ENCODE measurements around the gene LETMD1. TPM values are rescaled to one million over a fixed set of nuclear protein-coding genes. Genes with fewer than 3 reads are reported as not detected.
A peak's percentile ranks its signal among the peaks of the same experiment; 100 is the strongest.
"Not testable (repeated sequence)": the region's sequence is repeated elsewhere in the genome, so short reads cannot be mapped to it uniquely, and the experiment has no call there.

The LETMD1 gene, protein sequence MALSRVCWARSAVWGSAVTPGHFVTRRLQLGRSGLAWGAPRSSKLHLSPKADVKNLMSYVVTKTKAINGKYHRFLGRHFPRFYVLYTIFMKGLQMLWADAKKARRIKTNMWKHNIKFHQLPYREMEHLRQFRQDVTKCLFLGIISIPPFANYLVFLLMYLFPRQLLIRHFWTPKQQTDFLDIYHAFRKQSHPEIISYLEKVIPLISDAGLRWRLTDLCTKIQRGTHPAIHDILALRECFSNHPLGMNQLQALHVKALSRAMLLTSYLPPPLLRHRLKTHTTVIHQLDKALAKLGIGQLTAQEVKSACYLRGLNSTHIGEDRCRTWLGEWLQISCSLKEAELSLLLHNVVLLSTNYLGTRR
- polyA plus RNA-seq (2012; ENCODE audit: insufficient read depth, insufficient read length) = 67.5 TPM

GRCh38 chr12:51047655-51048540 is at the start of gene LETMD1:
LETMD1 (plus strand) TSS chr12:51048327; CDS start chr12:51048357, 30 bp downstream.
- H3K4me3 ChIP-seq (ENCODE audit: low read length) = peak within 1 kb of the TSS; percentile 90
- peak; percentile 99 for DNase-seq (ENCODE audit: low read depth, low spot score)

DNA sequence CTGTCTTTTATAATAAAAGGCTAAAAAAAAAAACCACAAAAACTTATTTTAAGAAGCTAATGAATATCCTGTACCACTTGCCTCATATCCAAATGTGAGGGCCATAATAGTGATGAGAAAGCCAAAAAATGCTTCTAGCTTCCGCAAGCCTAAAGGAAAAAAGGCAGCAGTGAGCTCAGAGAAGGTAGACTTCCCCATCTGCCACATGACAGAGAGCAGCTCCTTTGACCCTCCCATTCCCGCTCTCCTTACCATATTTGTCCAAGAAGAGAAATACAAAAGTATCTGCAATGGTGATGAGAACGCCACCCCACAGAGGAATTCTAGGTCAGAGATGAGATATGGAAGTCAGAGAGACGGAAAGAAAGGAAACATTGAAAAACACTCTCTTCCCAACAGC is 49.0 kb upstream of the LETMD1 start:
- no peak for DNase-seq (ENCODE audit: low read depth, low spot score)
- H3K4me3 ChIP-seq (ENCODE audit: low read length) = no peak overlapping the region

GRCh38 chr12:51000245-51000644 is 47.9 kb upstream of the LETMD1 start:
- no peak for DNase-seq (ENCODE audit: low read depth, low spot score)
- H3K4me3 ChIP-seq (ENCODE audit: low read length) = no peak overlapping the region

DNA sequence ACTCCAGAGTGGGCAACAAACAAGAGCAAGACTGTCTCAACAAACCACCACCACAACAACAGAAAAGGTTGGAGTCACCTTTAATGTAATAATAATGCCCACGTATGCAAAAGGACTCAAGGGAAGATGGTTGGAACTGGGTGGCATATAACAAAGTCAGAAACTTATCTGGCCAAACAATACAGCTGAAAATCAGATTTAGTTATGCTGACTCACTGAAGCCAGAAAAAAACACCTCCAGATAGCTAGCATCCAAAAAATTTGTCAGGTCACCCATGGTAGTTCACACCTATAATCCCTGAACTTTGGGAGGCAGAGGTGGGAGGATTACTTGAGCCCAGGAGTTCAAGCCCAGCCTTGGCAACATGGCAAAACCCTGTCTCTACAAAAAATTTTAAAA is 46.3 kb upstream of the LETMD1 start:
- no peak for DNase-seq (ENCODE audit: low read depth, low spot score)
- no peak overlapping the region for H3K4me3 ChIP-seq (ENCODE audit: low read length)

DNA sequence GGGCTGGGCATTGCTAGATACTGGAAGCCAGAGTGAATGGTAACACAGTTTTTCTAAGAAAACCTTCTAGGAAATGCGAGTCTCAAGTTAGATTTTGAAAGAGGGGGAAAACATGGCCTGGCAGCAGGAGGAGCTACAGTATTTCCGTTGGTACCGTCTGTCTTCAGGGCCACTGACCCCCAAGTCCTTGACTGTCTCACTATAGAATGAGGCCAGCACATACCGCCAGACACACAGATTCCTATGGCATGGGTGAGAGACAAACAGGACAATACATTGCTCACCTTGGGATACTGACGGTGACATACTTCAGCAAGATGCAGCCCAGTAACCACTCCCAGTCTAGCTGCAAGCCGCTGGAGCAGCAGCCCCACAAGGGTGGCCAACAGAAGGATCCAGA is 43.6 kb upstream of the LETMD1 start:
- no peak for DNase-seq (ENCODE audit: low read depth, low spot score)
- H3K4me3 ChIP-seq (ENCODE audit: low read length) = no peak overlapping the region

DNA sequence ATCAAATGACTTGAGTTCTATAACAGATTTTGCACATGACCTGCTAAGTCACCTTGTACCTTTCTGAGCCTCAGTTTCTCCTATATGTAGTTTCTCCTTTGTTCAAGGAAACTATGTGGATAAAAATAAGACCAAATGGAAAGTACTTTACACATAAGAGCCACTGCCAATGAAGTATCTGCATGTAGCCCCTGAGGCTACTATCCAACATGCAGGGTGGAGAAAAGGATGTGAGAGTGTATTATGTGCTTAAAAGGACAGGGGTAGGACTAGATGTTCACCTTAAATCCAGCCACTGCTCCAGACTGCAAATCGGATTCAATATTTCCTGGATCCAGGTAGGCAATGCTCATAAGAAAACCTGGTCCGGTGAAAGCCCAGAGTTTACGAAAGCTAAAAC is 43.1 kb upstream of the LETMD1 start:
- no peak for DNase-seq (ENCODE audit: low read depth, low spot score)
- no peak overlapping the region for H3K4me3 ChIP-seq (ENCODE audit: low read length)

- no peak overlapping the region for H3K4me3 ChIP-seq (ENCODE audit: low read length)
- no peak for DNase-seq (ENCODE audit: low read depth, low spot score)
Measured at GRCh38 chr12:51005671-51006070, 42.5 kb upstream of the LETMD1 start.

- no peak for DNase-seq (ENCODE audit: low read depth, low spot score)
- peak overlapping the region; percentile 38 for H3K4me3 ChIP-seq (ENCODE audit: low read length)
Measured at GRCh38 chr12:51008329-51009055, 39.6 kb upstream of the LETMD1 start.

DNA sequence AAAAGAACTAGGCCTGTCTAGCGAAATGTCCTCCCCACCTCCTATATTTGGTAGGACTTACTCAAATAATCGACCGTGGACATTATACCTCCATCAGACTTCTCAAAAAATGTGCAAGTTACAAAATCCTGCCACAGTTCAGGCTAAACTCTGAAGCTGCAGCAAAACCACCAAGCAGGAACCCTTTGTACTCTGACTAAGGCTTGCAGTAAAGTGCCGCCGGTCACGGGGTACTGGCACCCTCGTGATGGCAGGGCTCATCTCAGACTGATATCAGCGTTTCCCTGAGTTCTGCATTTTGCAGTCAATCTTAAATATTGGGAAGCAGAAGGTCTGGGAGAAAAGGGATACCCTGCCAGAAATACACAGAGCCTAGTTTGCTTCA is 39.1 kb upstream of the LETMD1 start:
- peak; percentile 78 for DNase-seq (ENCODE audit: low read depth, low spot score)
- peak overlapping the region; percentile 38 for H3K4me3 ChIP-seq (ENCODE audit: low read length)

DNA sequence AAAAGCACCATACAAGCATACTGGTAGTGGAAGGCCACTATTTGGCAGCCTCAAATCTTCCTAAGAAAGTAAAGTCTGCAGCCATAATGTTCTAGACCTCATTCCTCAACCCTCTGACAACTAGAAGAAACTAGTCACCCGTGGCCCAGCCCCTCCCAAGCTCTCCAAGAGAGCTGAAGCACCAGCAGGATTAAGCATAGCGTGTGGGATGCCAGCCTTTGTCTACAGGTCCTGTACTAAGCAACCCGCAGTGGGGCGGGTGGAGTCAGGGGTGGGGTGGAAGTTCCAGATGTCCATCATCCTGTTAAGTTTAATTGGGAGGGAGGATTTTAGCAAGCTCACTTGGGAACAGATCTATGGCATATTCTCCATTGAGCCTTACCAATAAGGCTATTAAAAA is 36.2 kb upstream of the LETMD1 start:
- H3K4me3 ChIP-seq (ENCODE audit: low read length) = no peak overlapping the region
- no peak for DNase-seq (ENCODE audit: low read depth, low spot score)

- DNase-seq (ENCODE audit: low read depth, low spot score) = no peak
- H3K4me3 ChIP-seq (ENCODE audit: low read length) = no peak overlapping the region
Measured at GRCh38 chr12:51012570-51013236, 35.4 kb upstream of the LETMD1 start.

GRCh38 chr12:51013441-51013840 is 34.7 kb upstream of the LETMD1 start:
- H3K4me3 ChIP-seq (ENCODE audit: low read length) = no peak overlapping the region

GRCh38 chr12:51014467-51014866 is 33.7 kb upstream of the LETMD1 start:
- DNase-seq (ENCODE audit: low read depth, low spot score); H3K4me3 ChIP-seq (ENCODE audit: low read length): not testable (repeated sequence)

More at GRCh38 chr12:51013441-51013840, 34.7 kb upstream of the LETMD1 start:
- no peak for DNase-seq (ENCODE audit: low read depth, low spot score)

GRCh38 chr12:51017452-51017851 is 30.7 kb upstream of the LETMD1 start:
- no peak for DNase-seq (ENCODE audit: low read depth, low spot score)
- H3K4me3 ChIP-seq (ENCODE audit: low read length) = no peak overlapping the region

- H3K4me3 ChIP-seq (ENCODE audit: low read length) = no peak overlapping the region
- DNase-seq (ENCODE audit: low read depth, low spot score) = no peak
Measured at GRCh38 chr12:51018956-51019355, 29.2 kb upstream of the LETMD1 start.

- DNase-seq (ENCODE audit: low read depth, low spot score) = no peak
- no peak overlapping the region for H3K4me3 ChIP-seq (ENCODE audit: low read length)
Measured at GRCh38 chr12:51019927-51020326, 28.2 kb upstream of the LETMD1 start.

DNA sequence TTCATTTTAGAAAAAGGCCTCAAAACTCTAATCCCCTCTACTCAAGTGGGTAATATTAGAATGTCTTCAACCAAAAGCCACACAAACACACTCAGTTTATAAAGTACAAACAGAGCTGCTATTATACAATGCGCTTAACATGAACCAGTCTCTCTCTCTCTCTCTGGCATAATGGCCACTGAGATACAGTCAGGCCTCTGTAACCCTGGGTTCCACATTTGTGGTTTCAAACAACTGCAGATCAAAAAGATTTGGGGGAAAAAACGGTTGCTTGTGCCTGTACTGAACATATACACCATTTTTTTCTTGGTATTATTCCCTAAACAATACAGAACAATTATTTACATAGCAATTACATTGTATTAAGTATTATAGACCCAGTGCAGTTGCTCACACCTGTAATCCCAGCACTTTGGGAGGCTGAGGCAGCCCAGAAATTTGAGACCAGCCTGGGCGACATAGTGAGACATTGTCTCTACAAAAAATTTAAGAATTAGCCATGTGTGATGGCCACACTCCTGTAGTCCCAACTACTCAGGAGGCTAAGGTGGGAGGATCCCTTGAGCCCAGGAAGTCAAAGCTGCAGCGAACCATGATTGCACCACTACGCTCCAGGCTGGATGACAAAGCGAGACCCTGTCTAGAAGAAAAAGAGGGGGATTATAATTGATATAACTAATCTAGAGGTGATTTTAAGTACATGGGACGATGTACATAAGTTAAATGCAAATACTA is 27.5 kb upstream of the LETMD1 start:
- DNase-seq (ENCODE audit: low read depth, low spot score) = peak; percentile 84
- H3K4me3 ChIP-seq (ENCODE audit: low read length) = peak overlapping the region; percentile 9; the same call in 1 of the 2 replicates

- H3K4me3 ChIP-seq (ENCODE audit: low read length) = peak overlapping the region; percentile 27
- DNase-seq (ENCODE audit: low read depth, low spot score) = no peak
Measured at GRCh38 chr12:51021694-51022093, 26.4 kb upstream of the LETMD1 start.
